Activated T-cell treated with anti-CD3 and anti-CD28 coated beads, Interleukin-2, amount 50 U/mL, for 4 hours (primary cell): Measurements from ENCODE around the gene DLG2. TPM values are rescaled to one million over a fixed set of nuclear protein-coding genes. Genes with fewer than 3 reads are reported as not detected.

Experiments
- ATAC-seq, 2 donors: fragments of 200-7000 bp; cut with Tn5 transposase; one replicate each; pipeline ENCODE4 v1.10.0; 2021
- DNase-seq: peaks from one replicate; pipeline ENCODE4 v3.0.0-alpha.2; 2020
- H3K27me3 Mint-ChIP-seq: one replicate; pipeline ENCODE4 v1.8.0; 2021; ENCODE audit warnings: low read depth, mixed read lengths
- H3K36me3 Mint-ChIP-seq: one replicate; pipeline ENCODE4 v1.8.0; 2022; ENCODE audit warnings: mixed read lengths; ENCODE audit not compliant: insufficient read depth
- H3K4me1 Mint-ChIP-seq: one replicate; pipeline ENCODE4 v1.8.0; 2021; ENCODE audit warnings: low read depth, mixed read lengths
- H3K4me3 Mint-ChIP-seq: one replicate; pipeline ENCODE4 v1.8.0; 2021; ENCODE audit warnings: mild to moderate bottlenecking, moderate library complexity, mixed read lengths
- H3K9me3 Mint-ChIP-seq: one replicate; pipeline ENCODE4 v1.8.0; 2021; ENCODE audit warnings: mixed read lengths
- total RNA-seq, 3 donors: library from RNA; stranded (reverse); gene quantifications; one replicate each; pipeline ENCODE4 v1.2.1, GENCODE V29; 2021

Gene DLG2
- total RNA-seq, 3 donors from 2014 or later, result 0.54 to 1.3 (median 0.58) TPM

DNA sequence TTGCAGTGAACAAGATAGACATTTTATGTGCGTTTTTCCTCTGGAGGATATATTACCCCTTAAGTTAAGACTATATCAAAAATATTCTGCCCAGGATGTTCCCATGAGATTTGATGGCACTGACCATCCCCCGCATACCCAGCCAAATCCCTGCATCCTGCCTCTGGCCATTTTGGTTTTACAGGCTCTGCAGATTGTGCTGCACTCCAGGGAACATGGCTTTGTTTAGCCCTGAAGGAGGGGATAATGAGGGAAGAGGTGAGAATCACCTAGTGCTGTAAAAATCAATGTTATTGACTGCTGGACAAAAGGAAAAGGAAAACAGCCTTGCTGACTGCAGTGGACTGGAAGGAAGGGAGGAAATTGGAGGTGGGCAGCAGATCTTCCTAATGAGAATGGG, 717.4 kb downstream of the DLG2 start:
- Mint-ChIP-seq H3K4me1 (no peaks in the 10 kb centered on the region), H3K27me3 (no peaks in the 10 kb centered on the region), H3K4me3 (no peak overlapping the region), H3K9me3 (peaks cover 11% of the 10 kb centered on the region), H3K36me3 (no peaks in the 10 kb centered on the region)
- DNase-seq (no peak), ATAC-seq (no peak)

DNA sequence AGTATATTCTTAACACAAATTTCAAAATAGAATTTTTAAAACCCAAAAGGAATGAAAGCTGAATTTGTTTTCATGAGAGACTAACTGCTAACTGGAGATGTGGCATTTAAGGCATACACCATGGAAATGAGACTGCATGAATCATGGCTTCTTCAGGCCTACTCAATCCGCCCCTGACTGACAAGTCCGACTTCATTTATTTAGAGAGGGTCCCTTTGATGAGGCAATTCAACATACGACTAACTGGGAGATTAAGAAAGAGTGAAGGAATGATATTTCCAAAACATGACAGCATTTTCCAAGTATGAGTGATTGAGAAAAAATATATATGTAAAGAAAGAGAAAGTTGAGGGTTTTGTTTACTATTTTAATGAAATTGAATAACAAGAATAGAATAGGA, 720.1 kb downstream of the DLG2 start:
- Mint-ChIP-seq H3K36me3 (no peaks in the 10 kb centered on the region), H3K4me1 (no peaks in the 10 kb centered on the region), H3K4me3 (no peak overlapping the region), H3K9me3 (peaks cover 21% of the 10 kb centered on the region), H3K27me3 (no peaks in the 10 kb centered on the region)
- DNase-seq (no peak), ATAC-seq (no peak)

DNA sequence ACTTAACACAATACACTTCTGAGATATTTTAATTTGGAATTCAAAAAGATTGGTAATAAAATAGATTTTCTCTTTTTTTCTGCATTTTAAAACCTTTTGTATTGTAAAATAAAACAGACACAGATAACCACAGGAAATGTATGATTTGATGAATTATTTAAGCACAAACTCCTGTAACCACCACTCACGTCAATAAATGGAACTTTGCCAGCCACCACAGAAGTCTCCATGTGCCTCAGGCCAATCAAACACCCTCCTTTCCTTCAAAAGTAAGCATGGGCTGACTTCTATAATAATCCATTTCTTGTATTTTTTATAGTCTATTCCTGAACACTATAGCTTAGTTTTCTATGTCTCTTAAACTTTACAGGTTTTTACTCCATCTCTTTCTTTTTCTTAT, 721.7 kb downstream of the DLG2 start:
- no peak overlapping the region for H3K4me3 Mint-ChIP-seq
- no peaks in the 10 kb centered on the region for H3K36me3 Mint-ChIP-seq
- DNase-seq, result no peak
- no peak for ATAC-seq
- H3K9me3 Mint-ChIP-seq, result peaks cover 17% of the 10 kb centered on the region
- H3K27me3 Mint-ChIP-seq, result no peaks in the 10 kb centered on the region
- no peaks in the 10 kb centered on the region for H3K4me1 Mint-ChIP-seq

DNA sequence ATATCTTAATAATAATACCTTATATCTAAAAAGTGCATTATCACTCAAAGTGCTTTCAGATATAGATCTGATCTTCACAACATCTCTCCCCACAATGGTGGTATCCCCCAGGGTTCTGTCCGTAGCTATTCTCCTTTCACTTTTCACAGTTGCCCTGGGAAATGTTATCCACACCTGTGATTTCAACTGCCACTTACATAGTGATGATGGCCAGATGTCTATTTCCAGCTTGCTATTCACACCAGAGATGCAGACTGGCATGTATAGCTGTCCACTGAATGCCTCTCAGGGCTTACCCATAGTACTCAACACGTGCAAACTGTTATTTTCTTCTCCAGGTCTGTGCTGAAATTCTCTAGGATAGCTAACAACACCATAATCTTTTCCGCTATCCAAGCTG, 724.7 kb downstream of the DLG2 start:
- DNase-seq (no peak), ATAC-seq (no peak)
- Mint-ChIP-seq H3K9me3 (peaks cover 21% of the 10 kb centered on the region), H3K36me3 (no peaks in the 10 kb centered on the region), H3K27me3 (no peaks in the 10 kb centered on the region), H3K4me1 (no peaks in the 10 kb centered on the region), H3K4me3 (no peak overlapping the region)

DNA sequence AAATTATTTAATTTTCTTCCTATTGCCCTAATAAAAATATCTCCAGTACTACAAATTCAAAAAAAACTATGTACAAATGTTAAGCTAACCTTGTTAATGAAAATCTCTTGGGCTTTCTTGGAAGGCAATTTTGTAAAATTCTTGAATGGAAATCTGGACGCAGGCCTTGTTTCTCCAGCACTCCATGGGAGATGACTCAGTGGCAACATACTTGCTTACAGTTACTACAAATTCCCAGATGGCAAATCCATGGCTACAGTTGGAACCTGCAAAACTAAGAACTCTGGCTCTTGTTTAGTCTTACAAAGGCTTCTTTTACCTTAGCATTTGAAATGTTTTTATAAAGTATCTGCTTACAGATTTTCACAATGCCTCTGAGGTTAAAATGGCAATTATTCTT, 725.2 kb downstream of the DLG2 start:
- no peak overlapping the region for H3K4me3 Mint-ChIP-seq
- ATAC-seq, result no peak

DNA sequence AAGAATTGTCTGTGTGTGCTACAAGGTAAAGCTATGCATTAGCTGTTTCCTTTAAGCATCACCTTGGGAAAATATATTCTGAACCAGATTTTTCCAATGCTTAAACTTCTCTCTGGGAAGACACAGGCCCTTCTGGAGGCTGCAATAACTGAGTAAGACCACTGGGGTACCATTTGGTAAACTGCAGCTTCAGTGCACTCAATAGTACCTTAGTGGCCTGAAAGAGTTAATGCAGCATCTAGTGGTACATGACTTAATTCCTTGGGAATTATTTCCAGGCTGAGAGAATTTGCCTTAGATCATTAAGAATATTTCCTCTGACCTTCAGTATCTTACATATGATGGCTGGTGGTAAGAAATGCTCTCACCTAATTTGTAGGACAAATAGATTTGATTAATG, 727.4 kb downstream of the DLG2 start:
- ATAC-seq (no peak), DNase-seq (no peak)
- Mint-ChIP-seq H3K9me3 (peaks cover 21% of the 10 kb centered on the region), H3K4me3 (no peak overlapping the region), H3K4me1 (no peaks in the 10 kb centered on the region), H3K27me3 (no peaks in the 10 kb centered on the region), H3K36me3 (no peaks in the 10 kb centered on the region)

More for the DNA sequence above, 725.2 kb downstream of the DLG2 start:
- Mint-ChIP-seq H3K36me3 (no peaks in the 10 kb centered on the region), H3K27me3 (no peaks in the 10 kb centered on the region), H3K4me1 (no peaks in the 10 kb centered on the region), H3K9me3 (peaks cover 21% of the 10 kb centered on the region)
- no peak for DNase-seq

DNA sequence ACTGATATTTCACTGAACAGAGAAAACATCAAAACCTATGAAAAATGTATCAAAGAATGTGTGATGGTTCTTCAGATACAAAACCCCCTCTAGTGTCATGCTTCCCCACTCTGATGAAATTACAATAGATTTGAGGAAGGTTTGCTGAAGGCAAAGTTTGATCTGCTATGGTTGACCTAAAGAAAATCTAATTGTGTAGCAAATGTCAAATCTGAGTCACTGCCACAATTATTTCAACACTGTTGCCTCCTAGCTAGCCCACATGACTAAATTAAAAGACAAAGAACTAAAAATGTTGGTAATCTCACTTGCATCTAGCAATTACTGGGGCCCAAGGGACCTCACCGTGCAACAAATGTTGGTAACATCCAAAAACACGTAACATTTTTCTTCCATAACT, 728.0 kb downstream of the DLG2 start:
- no peaks in the 10 kb centered on the region for H3K27me3 Mint-ChIP-seq

DNA sequence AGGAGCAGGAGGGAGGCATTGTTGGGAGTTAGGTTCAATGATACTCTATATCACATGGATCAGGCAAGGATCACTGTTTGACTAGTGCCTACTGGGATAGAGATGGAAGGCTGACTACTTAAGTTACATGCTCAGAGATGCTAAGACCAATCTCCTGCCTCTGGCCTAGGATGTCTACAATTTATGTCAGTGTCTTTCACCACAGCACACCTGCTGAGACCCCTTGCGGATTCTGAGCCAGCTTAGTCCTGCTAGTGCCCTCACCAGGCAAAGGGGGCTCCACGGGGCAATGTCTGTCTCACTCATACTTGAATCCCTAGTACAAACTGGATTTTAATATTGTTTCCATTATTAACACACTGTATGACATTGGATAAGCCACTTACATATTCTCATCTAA, 732.5 kb downstream of the DLG2 start:
- Mint-ChIP-seq H3K4me3 (no peak overlapping the region), H3K36me3 (no peaks in the 10 kb centered on the region), H3K4me1 (no peaks in the 10 kb centered on the region), H3K27me3 (no peaks in the 10 kb centered on the region), H3K9me3 (peaks cover 17% of the 10 kb centered on the region)
- no peak for ATAC-seq
- no peak for DNase-seq

More for the DNA sequence above, 728.0 kb downstream of the DLG2 start:
- H3K36me3 Mint-ChIP-seq, result no peaks in the 10 kb centered on the region
- no peak for DNase-seq
- no peak for ATAC-seq
- no peaks in the 10 kb centered on the region for H3K4me1 Mint-ChIP-seq
- peaks cover 22% of the 10 kb centered on the region for H3K9me3 Mint-ChIP-seq
- H3K4me3 Mint-ChIP-seq, result no peak overlapping the region

DNA sequence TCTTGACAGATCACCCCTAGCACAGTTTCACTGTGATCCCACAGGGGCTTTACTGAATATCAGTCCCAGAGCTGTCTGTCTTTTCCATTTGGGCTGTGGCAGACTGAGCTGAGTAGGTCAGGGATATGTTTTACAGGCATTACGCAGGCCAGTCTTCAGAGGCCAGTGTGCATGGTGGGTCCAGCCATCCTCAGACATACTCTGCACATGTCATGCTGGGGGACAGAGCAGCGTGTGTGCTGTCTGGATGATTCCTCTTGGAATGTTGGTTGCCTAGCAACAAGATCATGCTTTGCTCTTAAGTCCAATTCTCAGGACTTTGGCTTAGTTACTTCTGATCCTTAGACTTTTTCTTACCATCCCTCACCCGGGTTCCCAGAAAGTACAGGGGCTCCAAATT, 736.5 kb downstream of the DLG2 start:
- H3K4me3 Mint-ChIP-seq, result no peak overlapping the region

DNA sequence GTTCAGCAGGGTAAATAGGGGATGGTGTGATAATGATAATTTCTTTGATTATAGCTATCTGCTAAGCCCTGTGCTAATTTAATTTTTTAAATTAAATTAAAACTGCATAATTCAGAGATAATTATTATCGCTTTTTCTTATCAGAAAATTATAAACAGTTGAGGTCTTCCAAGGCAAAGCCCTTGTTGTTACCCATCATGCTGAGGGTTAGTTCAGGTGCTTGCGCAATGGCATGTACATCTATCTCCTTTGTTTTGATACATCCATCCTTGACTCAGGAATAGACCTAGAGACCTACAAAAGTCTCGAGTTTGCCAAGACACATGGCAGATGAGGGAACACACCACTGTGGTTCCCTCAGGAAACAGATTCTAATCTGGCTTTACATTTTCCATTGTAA, 737.6 kb downstream of the DLG2 start:
- Mint-ChIP-seq H3K4me1 (no peaks in the 10 kb centered on the region), H3K4me3 (no peak overlapping the region), H3K9me3 (peaks cover 28% of the 10 kb centered on the region), H3K36me3 (no peaks in the 10 kb centered on the region), H3K27me3 (no peaks in the 10 kb centered on the region)
- no peak for DNase-seq
- ATAC-seq, result no peak

More for the DNA sequence above, 736.5 kb downstream of the DLG2 start:
- Mint-ChIP-seq H3K9me3 (peaks cover 21% of the 10 kb centered on the region), H3K27me3 (no peaks in the 10 kb centered on the region), H3K4me1 (no peaks in the 10 kb centered on the region), H3K36me3 (no peaks in the 10 kb centered on the region)
- DNase-seq (no peak), ATAC-seq (no peak)

DNA sequence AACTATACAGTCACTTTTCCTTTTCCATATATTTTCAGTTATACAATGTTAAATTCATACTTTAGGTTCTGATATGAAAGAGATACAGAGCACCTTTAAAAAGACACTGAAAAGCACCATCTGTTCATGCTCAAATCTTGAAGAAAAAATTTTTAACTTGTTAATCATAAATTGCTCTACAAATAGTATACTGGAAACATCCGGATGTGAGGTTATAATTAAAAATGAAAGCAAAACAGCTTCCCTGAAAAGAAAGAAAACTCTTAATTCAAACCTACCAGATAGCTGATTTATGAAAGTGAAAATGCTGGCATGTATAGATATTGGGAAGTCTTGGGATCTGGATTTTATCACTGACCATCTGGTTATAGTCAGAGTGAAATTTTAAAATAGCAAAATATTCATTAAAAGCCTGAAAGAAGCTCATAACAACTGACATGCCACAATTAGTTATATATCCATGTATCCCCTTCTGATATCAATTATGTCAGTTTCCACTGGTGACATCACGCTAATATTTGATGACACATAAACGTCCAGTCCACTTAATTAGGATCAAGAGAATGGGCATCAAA, 740.0 kb downstream of the DLG2 start:
- Mint-ChIP-seq H3K4me3 (no peak overlapping the region), H3K9me3 (peaks cover 24% of the 10 kb centered on the region), H3K27me3 (no peaks in the 10 kb centered on the region), H3K36me3 (no peaks in the 10 kb centered on the region), H3K4me1 (no peaks in the 10 kb centered on the region)
- DNase-seq (no peak), ATAC-seq (no peak)

DNA sequence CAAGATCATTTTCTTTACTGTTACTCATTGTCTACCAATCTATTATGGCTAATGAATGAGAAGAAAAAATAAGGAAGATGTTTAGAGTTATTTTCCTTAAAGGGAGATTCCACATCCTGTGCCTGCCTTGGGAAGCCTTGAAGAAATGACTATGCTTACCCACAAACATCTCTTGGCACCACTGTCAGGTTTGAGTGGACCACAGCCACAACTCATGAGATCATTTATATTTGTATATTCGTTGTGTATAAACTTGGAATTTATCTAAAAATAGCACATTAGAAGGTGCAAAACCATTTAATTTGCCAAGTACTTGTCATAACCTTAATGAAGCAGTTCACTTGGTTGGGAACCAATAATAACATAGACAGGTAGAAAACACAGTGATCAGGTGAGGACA, 740.8 kb downstream of the DLG2 start:
- H3K36me3 Mint-ChIP-seq, result no peaks in the 10 kb centered on the region
- peaks cover 26% of the 10 kb centered on the region for H3K9me3 Mint-ChIP-seq
- no peak overlapping the region for H3K4me3 Mint-ChIP-seq
- ATAC-seq (no peak), DNase-seq (no peak)
- H3K27me3 Mint-ChIP-seq, result no peaks in the 10 kb centered on the region
- H3K4me1 Mint-ChIP-seq, result no peaks in the 10 kb centered on the region

DNA sequence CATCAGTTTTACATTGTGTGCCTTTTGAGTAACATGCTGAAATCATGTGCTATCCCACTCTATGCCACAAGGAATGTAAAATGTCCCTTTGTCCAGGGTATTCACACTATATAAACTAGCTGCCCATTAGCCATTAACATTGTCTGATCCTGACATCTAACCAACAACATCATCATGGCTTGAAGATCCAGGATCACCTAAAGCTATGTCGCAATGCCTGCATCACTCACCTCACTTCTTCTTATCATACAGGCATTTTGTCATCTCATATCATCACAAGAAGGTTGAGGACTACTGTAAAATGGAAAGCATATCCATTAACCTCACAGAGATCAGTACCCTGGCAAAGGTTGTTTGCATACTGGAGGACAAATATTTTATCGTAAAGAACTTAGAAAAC, 742.3 kb downstream of the DLG2 start:
- Mint-ChIP-seq H3K4me3 (no peak overlapping the region), H3K9me3 (peaks cover 28% of the 10 kb centered on the region), H3K36me3 (no peaks in the 10 kb centered on the region), H3K27me3 (no peaks in the 10 kb centered on the region), H3K4me1 (no peaks in the 10 kb centered on the region)
- no peak for ATAC-seq
- DNase-seq, result no peak

DNA sequence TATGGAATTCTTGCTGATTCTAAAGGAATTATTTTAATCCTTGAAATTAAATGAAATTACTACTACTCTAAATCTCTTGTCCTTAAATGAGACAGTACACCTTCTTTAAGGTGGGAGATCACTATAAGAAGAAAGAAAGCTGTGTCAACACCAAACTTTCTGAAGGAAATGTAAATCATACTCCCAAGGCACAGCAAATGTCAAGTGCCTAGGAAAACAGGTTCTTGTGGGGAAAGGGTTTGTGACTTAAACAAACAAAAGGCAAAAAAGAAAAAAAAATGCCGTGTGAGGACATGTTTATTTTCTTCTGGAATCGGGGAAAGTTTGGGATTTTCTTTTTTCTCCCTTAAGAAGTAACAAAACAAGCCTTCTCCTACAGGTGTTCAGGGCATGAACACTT, 745.1 kb downstream of the DLG2 start:
- H3K4me1 Mint-ChIP-seq, result no peaks in the 10 kb centered on the region
- no peaks in the 10 kb centered on the region for H3K36me3 Mint-ChIP-seq
- H3K27me3 Mint-ChIP-seq, result no peaks in the 10 kb centered on the region
- peaks cover 26% of the 10 kb centered on the region for H3K9me3 Mint-ChIP-seq
- DNase-seq (no peak), ATAC-seq (no peak)
- H3K4me3 Mint-ChIP-seq, result no peak overlapping the region

DNA sequence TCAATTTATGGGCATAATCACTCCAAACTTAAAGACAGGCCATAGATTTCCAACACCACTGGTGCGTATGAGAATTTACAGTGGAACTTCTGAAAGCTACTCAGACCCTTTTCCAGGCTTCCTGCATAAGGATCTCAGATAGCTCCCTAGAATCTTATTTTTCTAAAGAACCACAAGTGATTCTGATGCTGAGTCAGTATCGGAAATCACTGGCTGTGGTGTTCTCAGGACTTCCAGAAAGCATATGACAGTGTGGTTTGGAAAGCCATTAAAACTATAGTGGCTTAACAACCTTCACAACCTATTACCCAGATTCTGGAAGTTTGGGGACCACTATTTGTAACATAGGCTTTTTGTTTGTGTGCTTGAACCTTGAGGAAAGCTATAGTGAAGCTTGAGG, 756.0 kb downstream of the DLG2 start:
- peaks cover 33% of the 10 kb centered on the region for H3K9me3 Mint-ChIP-seq
- ATAC-seq (no peak), DNase-seq (no peak)
- no peaks in the 10 kb centered on the region for H3K27me3 Mint-ChIP-seq
- H3K36me3 Mint-ChIP-seq, result no peaks in the 10 kb centered on the region
- no peak overlapping the region for H3K4me3 Mint-ChIP-seq
- no peaks in the 10 kb centered on the region for H3K4me1 Mint-ChIP-seq

DNA sequence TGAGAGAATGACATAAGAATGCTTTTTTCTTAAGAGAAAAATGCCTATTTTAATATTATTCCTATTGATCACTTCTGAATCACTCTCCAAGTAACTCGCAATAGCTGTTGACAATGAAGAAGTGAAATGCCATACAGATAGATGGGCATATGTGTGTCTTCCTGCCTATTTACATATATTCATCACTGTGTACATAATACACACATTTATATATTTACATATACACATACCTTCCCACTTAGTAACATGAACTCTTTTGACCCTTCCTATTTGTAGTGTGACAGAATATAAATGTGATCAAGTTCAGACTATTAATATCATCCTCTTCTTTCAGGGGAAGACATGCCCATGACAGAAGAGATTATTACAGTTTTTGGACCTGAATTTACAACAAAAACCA, 756.7 kb downstream of the DLG2 start:
- H3K9me3 Mint-ChIP-seq, result peaks cover 34% of the 10 kb centered on the region

More for the DNA sequence above, 756.7 kb downstream of the DLG2 start:
- Mint-ChIP-seq H3K27me3 (no peaks in the 10 kb centered on the region), H3K36me3 (no peaks in the 10 kb centered on the region), H3K4me1 (no peaks in the 10 kb centered on the region), H3K4me3 (no peak overlapping the region)
- no peak for ATAC-seq
- DNase-seq, result no peak
